Measurements from ENCODE around the gene PILRA.

PILRA gene

GRCh38 chr7:100367251-100367620 lies 6.1 kb upstream of the PILRA start:
- no peak overlapping the region for H3K27ac ChIP-seq (ENCODE audit: low read depth, low read length)
- H2BK120ac ChIP-seq (ENCODE audit: insufficient read depth, low read length, poor library complexity) = no peak overlapping the region
- H3K36me3 ChIP-seq (ENCODE audit: control insufficient read depth in 1 of 2, insufficient read depth in 2 of 2, low read length in 2 of 2) = peaks cover 7 to 14% of the 10 kb centered on the region in 2 experiments
- H4K8ac ChIP-seq (ENCODE audit: low read depth, low read length) = no peak overlapping the region
- no peaks in the 10 kb centered on the region for H3K79me2 ChIP-seq (ENCODE audit: control insufficient read depth, insufficient read depth, low read length, poor library complexity)
- no peak overlapping the region for H4K12ac ChIP-seq (ENCODE audit: low read depth, low read length)
- no peaks in the 10 kb centered on the region for H3K27me3 ChIP-seq (ENCODE audit: insufficient read depth, low read length)
- no peaks in the 10 kb centered on the region for H3K9me3 ChIP-seq (ENCODE audit: insufficient read depth, low read depth, low read length)
- WGBS (ENCODE audit: extremely low coverage, insufficient coverage, insufficient read length) = no CpG with 5 or more reads among the region's 8 CpGs
- no peak overlapping the region for H3K18ac ChIP-seq (ENCODE audit: low read length)
- H3K14ac ChIP-seq (ENCODE audit: low read length) = no peak overlapping the region
- no peak overlapping the region for H2AK5ac ChIP-seq (ENCODE audit: low read length)
- H3K79me1 ChIP-seq (ENCODE audit: low read length) = no peaks in the 10 kb centered on the region
- H2BK12ac ChIP-seq (ENCODE audit: low read length) = no peak overlapping the region
- H4K91ac ChIP-seq (ENCODE audit: low read depth, low read length) = no peak overlapping the region
- no peak overlapping the region for H2BK5ac ChIP-seq (ENCODE audit: low read depth, low read length, poor library complexity)
- no peak overlapping the region for H3K4ac ChIP-seq (ENCODE audit: low read depth, low read length)
- H2AFZ ChIP-seq (ENCODE audit: insufficient read depth, low read length, poor library complexity) = no peak overlapping the region
- no peak for DNase-seq
- H3K9ac ChIP-seq (ENCODE audit: low read length) = no peak overlapping the region
- H3K23ac ChIP-seq (ENCODE audit: low read length) = no peak overlapping the region
- H3K4me1 ChIP-seq (ENCODE audit: control insufficient read depth in 1 of 2, insufficient read depth in 2 of 2, low read length in 2 of 2) = no peaks in the 10 kb centered on the region
- no peak overlapping the region for H3K4me2 ChIP-seq (ENCODE audit: low read length)
- no peak overlapping the region for H3K4me3 ChIP-seq (ENCODE audit: low read depth, low read length)

GRCh38 chr7:100367676-100368613 lies 5.3 kb upstream of the PILRA start:
- no peak overlapping the region for H2BK12ac ChIP-seq (ENCODE audit: low read length)
- H4K12ac ChIP-seq (ENCODE audit: low read depth, low read length) = no peak overlapping the region
- no peak overlapping the region for H2AFZ ChIP-seq (ENCODE audit: insufficient read depth, low read length, poor library complexity)
- H3K4me3 ChIP-seq (ENCODE audit: low read depth, low read length) = no peak overlapping the region
- no peak overlapping the region for H3K23ac ChIP-seq (ENCODE audit: low read length)
- WGBS (ENCODE audit: extremely low coverage, insufficient coverage, insufficient read length) = no CpG with 5 or more reads among the region's 12 CpGs
- no peak overlapping the region for H3K9ac ChIP-seq (ENCODE audit: low read length)
- H2AK5ac ChIP-seq (ENCODE audit: low read length) = no peak overlapping the region
- no peaks in the 10 kb centered on the region for H3K4me1 ChIP-seq (ENCODE audit: control insufficient read depth in 1 of 2, insufficient read depth in 2 of 2, low read length in 2 of 2)
- no peak overlapping the region for H4K8ac ChIP-seq (ENCODE audit: low read depth, low read length)
- H3K27me3 ChIP-seq (ENCODE audit: insufficient read depth, low read length) = no peaks in the 10 kb centered on the region
- no peak overlapping the region for H3K4ac ChIP-seq (ENCODE audit: low read depth, low read length)
- no peak overlapping the region for H2BK120ac ChIP-seq (ENCODE audit: insufficient read depth, low read length, poor library complexity)
- H3K4me2 ChIP-seq (ENCODE audit: low read length) = no peak overlapping the region
- no peak for DNase-seq
- H3K27ac ChIP-seq (ENCODE audit: low read depth, low read length) = no peak overlapping the region
- no peaks in the 10 kb centered on the region for H3K9me3 ChIP-seq (ENCODE audit: insufficient read depth, low read depth, low read length)
- H3K18ac ChIP-seq (ENCODE audit: low read length) = no peak overlapping the region
- no peak overlapping the region for H2BK5ac ChIP-seq (ENCODE audit: low read depth, low read length, poor library complexity)
- no peaks in the 10 kb centered on the region for H3K79me2 ChIP-seq (ENCODE audit: control insufficient read depth, insufficient read depth, low read length, poor library complexity)
- no peaks in the 10 kb centered on the region for H3K79me1 ChIP-seq (ENCODE audit: low read length)
- H4K91ac ChIP-seq (ENCODE audit: low read depth, low read length) = no peak overlapping the region
- no peak overlapping the region for H3K14ac ChIP-seq (ENCODE audit: low read length)
- H3K36me3 ChIP-seq (ENCODE audit: control insufficient read depth in 1 of 2, insufficient read depth in 2 of 2, low read length in 2 of 2) = peaks cover 0 to 10% of the 10 kb centered on the region in 2 experiments

GRCh38 chr7:100369105-100369504 lies 4.2 kb upstream of the PILRA start:
- Histone ChIP-seq H4K12ac (ENCODE audit: low read depth, low read length) (no peak overlapping the region), H3K79me2 (ENCODE audit: control insufficient read depth, insufficient read depth, low read length, poor library complexity) (no peaks in the 10 kb centered on the region), H2BK5ac (ENCODE audit: low read depth, low read length, poor library complexity) (no peak overlapping the region), H4K91ac (ENCODE audit: low read depth, low read length) (no peak overlapping the region), H2BK120ac (ENCODE audit: insufficient read depth, low read length, poor library complexity) (no peak overlapping the region), H3K79me1 (ENCODE audit: low read length) (no peaks in the 10 kb centered on the region), H3K27me3 (ENCODE audit: insufficient read depth, low read length) (no peaks in the 10 kb centered on the region), H2BK12ac (ENCODE audit: low read length) (no peak overlapping the region), H3K4me2 (ENCODE audit: low read length) (no peak overlapping the region), H3K23ac (ENCODE audit: low read length) (no peak overlapping the region), H3K18ac (ENCODE audit: low read length) (no peak overlapping the region), H3K4me1 (ENCODE audit: control insufficient read depth in 1 of 2, insufficient read depth in 2 of 2, low read length in 2 of 2) (no peaks in the 10 kb centered on the region), H4K8ac (ENCODE audit: low read depth, low read length) (no peak overlapping the region), H3K36me3 (ENCODE audit: control insufficient read depth in 1 of 2, insufficient read depth in 2 of 2, low read length in 2 of 2) (peaks cover 0 to 10% of the 10 kb centered on the region in 2 experiments), H3K27ac (ENCODE audit: low read depth, low read length) (no peak overlapping the region), H3K4ac (ENCODE audit: low read depth, low read length) (no peak overlapping the region), H2AK5ac (ENCODE audit: low read length) (no peak overlapping the region), H3K9me3 (ENCODE audit: insufficient read depth, low read depth, low read length) (no peaks in the 10 kb centered on the region), H3K9ac (ENCODE audit: low read length) (no peak overlapping the region), H3K14ac (ENCODE audit: low read length) (no peak overlapping the region), H2AFZ (ENCODE audit: insufficient read depth, low read length, poor library complexity) (no peak overlapping the region), H3K4me3 (ENCODE audit: low read depth, low read length) (no peak overlapping the region)
- peak; percentile 42 to 46 for DNase-seq
- no CpG with 5 or more reads among the region's 6 CpGs for WGBS (ENCODE audit: extremely low coverage, insufficient coverage, insufficient read length)

- WGBS (ENCODE audit: extremely low coverage, insufficient coverage, insufficient read length) = no CpG with 5 or more reads among the region's 4 CpGs
- no peak overlapping the region for H2BK120ac ChIP-seq (ENCODE audit: insufficient read depth, low read length, poor library complexity)
- no peaks in the 10 kb centered on the region for H3K79me2 ChIP-seq (ENCODE audit: control insufficient read depth, insufficient read depth, low read length, poor library complexity)
These were observed 3.0 kb upstream of the PILRA start for GRCh38 chr7:100370303-100370702.

More at GRCh38 chr7:100370303-100370702, 3.0 kb upstream of the PILRA start:
- H3K36me3 ChIP-seq (ENCODE audit: control insufficient read depth in 1 of 2, insufficient read depth in 2 of 2, low read length in 2 of 2) = peaks cover 0 to 8% of the 10 kb centered on the region in 2 experiments
- H3K18ac ChIP-seq (ENCODE audit: low read length) = no peak overlapping the region
- no peak overlapping the region for H3K23ac ChIP-seq (ENCODE audit: low read length)
- H2BK12ac ChIP-seq (ENCODE audit: low read length) = no peak overlapping the region
- H2AFZ ChIP-seq (ENCODE audit: insufficient read depth, low read length, poor library complexity) = no peak overlapping the region
- no peak overlapping the region for H3K4ac ChIP-seq (ENCODE audit: low read depth, low read length)
- H4K8ac ChIP-seq (ENCODE audit: low read depth, low read length) = no peak overlapping the region
- H2AK5ac ChIP-seq (ENCODE audit: low read length) = no peak overlapping the region
- no peak overlapping the region for H3K27ac ChIP-seq (ENCODE audit: low read depth, low read length)
- H3K79me1 ChIP-seq (ENCODE audit: low read length) = no peaks in the 10 kb centered on the region
- no peak overlapping the region for H4K91ac ChIP-seq (ENCODE audit: low read depth, low read length)
- H3K4me1 ChIP-seq (ENCODE audit: control insufficient read depth in 1 of 2, insufficient read depth in 2 of 2, low read length in 2 of 2) = no peaks in the 10 kb centered on the region
- no peak overlapping the region for H3K4me2 ChIP-seq (ENCODE audit: low read length)
- H3K9me3 ChIP-seq (ENCODE audit: insufficient read depth, low read depth, low read length) = no peaks in the 10 kb centered on the region
- H3K4me3 ChIP-seq (ENCODE audit: low read depth, low read length) = no peak overlapping the region
- no peak overlapping the region for H3K9ac ChIP-seq (ENCODE audit: low read length)
- H2BK5ac ChIP-seq (ENCODE audit: low read depth, low read length, poor library complexity) = no peak overlapping the region
- H4K12ac ChIP-seq (ENCODE audit: low read depth, low read length) = no peak overlapping the region
- DNase-seq = no peak
- no peak overlapping the region for H3K14ac ChIP-seq (ENCODE audit: low read length)
- no peaks in the 10 kb centered on the region for H3K27me3 ChIP-seq (ENCODE audit: insufficient read depth, low read length)

Measured in trophoblast cell (in vitro differentiated cells and primary cell).